ENCODE results near the gene TTC28.

DNA sequence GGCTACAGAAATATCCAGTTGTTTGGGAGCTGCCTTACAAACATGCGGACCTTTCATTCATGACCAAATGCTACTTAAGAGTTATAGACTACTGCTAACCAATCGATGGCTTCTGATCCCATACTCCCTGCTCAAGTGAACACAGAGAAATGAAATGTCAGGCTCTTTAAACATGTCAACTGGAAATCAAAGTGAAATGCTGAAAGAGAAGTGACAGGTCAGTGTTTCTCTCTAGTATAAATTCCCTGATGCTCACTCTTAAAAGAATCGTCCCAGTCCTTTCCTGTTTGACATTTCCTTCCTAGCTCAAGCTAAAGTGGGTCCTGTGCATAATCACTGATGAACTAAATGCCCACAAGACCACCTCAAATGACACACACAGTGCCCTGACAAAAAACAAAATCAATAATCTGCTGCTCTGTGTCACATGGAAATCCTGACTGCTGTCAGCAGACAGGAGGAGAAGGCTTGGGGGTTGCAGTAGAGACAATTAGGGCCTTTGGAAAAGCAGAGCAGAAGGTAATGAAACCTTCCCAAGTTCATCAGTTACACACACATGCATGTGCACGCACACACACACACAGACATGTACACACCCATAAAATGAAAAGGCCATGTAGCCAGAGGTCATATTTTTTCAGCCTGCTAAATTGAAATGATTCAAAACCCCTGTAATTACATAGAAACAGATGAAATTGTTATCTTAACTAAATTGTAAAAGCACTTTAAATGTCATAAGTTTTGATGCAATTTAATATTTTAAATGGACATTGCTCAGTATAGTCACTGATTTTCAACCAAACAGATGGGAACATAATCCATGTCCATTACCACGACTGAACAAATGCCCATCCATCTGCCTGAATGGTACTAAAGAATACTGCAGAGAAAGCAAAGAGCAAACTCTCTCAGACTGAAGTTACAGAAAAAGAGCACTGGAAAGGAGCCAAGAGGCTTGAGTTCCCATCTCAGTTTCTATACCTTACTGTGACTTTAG lies 330.7 kb downstream of the TTC28 start:
- TF ChIP-seq, protein P1, sequence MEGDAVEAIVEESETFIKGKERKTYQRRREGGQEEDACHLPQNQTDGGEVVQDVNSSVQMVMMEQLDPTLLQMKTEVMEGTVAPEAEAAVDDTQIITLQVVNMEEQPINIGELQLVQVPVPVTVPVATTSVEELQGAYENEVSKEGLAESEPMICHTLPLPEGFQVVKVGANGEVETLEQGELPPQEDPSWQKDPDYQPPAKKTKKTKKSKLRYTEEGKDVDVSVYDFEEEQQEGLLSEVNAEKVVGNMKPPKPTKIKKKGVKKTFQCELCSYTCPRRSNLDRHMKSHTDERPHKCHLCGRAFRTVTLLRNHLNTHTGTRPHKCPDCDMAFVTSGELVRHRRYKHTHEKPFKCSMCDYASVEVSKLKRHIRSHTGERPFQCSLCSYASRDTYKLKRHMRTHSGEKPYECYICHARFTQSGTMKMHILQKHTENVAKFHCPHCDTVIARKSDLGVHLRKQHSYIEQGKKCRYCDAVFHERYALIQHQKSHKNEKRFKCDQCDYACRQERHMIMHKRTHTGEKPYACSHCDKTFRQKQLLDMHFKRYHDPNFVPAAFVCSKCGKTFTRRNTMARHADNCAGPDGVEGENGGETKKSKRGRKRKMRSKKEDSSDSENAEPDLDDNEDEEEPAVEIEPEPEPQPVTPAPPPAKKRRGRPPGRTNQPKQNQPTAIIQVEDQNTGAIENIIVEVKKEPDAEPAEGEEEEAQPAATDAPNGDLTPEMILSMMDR (IDR thresholded peaks at IDR 0.05) = no peak
- no peak for TF ChIP-seq POLR2A (IDR thresholded peaks at IDR 0.05)

Data from thyroid gland (tissue), 4 donors.